ENCODE results near the gene ASXL2.
A peak's percentile ranks its signal among the peaks of the same experiment; 100 is the strongest.

The ASXL2 gene

GRCh38 chr2:25885933-25886332 is 7.6 kb upstream of the ASXL2 start:
- Histone ChIP-seq H3K79me2 (ENCODE audit: insufficient read depth, low read length) (no peaks in the 10 kb centered on the region), H3K4me3 (ENCODE audit: low read length, poor library complexity, severe bottlenecking) (no peak overlapping the region), H3K4me2 (ENCODE audit: low read depth, low read length, poor library complexity, severe bottlenecking) (no peak overlapping the region), H2AFZ (ENCODE audit: low read length) (no peak overlapping the region), H3K36me3 (ENCODE audit: insufficient read depth, low read length) (no peaks in the 10 kb centered on the region), H3K9me2 (replicated peaks; ENCODE audit: low read depth, low read length) (no peaks in the 10 kb centered on the region), H3K9ac (ENCODE audit: low read depth, low read length, poor library complexity, severe bottlenecking) (no peak overlapping the region), H3K27me3 (ENCODE audit: insufficient read depth, low read length, poor library complexity, severe bottlenecking) (no peaks in the 10 kb centered on the region), H3K9me3 (ENCODE audit: insufficient read depth, low read depth, low read length) (no peaks in the 10 kb centered on the region), H4K20me1 (ENCODE audit: insufficient read depth, low read length, poor library complexity, severe bottlenecking) (no peaks in the 10 kb centered on the region), H3F3A (ENCODE audit: low read depth) (no peaks in the 10 kb centered on the region), H3K4me1 (ENCODE audit: insufficient read depth, low read length, poor library complexity, severe bottlenecking) (peaks cover 10% of the 10 kb centered on the region)
- TF ChIP-seq CTCF (conservative IDR thresholded peaks at IDR 0.05; ENCODE audit: low read length) (no peak), EZH2phosphoT487 (IDR thresholded peaks at IDR 0.05; ENCODE audit: borderline replicate concordance) (no peak)

- Histone ChIP-seq H3K9me2 (replicated peaks; ENCODE audit: low read depth, low read length) (no peaks in the 10 kb centered on the region), H3K9me3 (ENCODE audit: insufficient read depth, low read depth, low read length) (no peaks in the 10 kb centered on the region), H3K79me2 (ENCODE audit: insufficient read depth, low read length) (peaks cover 15% of the 10 kb centered on the region), H3K36me3 (ENCODE audit: insufficient read depth, low read length) (no peaks in the 10 kb centered on the region), H3K4me2 (ENCODE audit: low read depth, low read length, poor library complexity, severe bottlenecking) (no peak overlapping the region), H4K20me1 (ENCODE audit: insufficient read depth, low read length, poor library complexity, severe bottlenecking) (peaks cover 5% of the 10 kb centered on the region), H2AFZ (ENCODE audit: low read length) (no peak overlapping the region), H3K4me1 (ENCODE audit: insufficient read depth, low read length, poor library complexity, severe bottlenecking) (peaks cover 22% of the 10 kb centered on the region), H3F3A (ENCODE audit: low read depth) (no peaks in the 10 kb centered on the region), H3K9ac (ENCODE audit: low read depth, low read length, poor library complexity, severe bottlenecking) (no peak overlapping the region), H3K27me3 (ENCODE audit: insufficient read depth, low read length, poor library complexity, severe bottlenecking) (peaks cover 6% of the 10 kb centered on the region), H3K4me3 (ENCODE audit: low read length, poor library complexity, severe bottlenecking) (no peak overlapping the region)
- TF ChIP-seq CTCF (conservative IDR thresholded peaks at IDR 0.05; ENCODE audit: low read length), result no peak
- no peak for TF ChIP-seq EZH2phosphoT487 (IDR thresholded peaks at IDR 0.05; ENCODE audit: borderline replicate concordance)
Observed at GRCh38 chr2:25881764-25882163, 3.5 kb upstream of the ASXL2 start.

- Histone ChIP-seq H3F3A (ENCODE audit: low read depth) (no peaks in the 10 kb centered on the region), H3K4me3 (ENCODE audit: low read length, poor library complexity, severe bottlenecking) (peak overlapping the region; percentile 87), H3K9me3 (ENCODE audit: insufficient read depth, low read depth, low read length) (no peaks in the 10 kb centered on the region), H3K9ac (ENCODE audit: low read depth, low read length, poor library complexity, severe bottlenecking) (peak overlapping the region; percentile 76), H3K9me2 (replicated peaks; ENCODE audit: low read depth, low read length) (no peaks in the 10 kb centered on the region), H4K20me1 (ENCODE audit: insufficient read depth, low read length, poor library complexity, severe bottlenecking) (peaks cover 27% of the 10 kb centered on the region), H3K79me2 (ENCODE audit: insufficient read depth, low read length) (peaks cover 40% of the 10 kb centered on the region), H3K36me3 (ENCODE audit: insufficient read depth, low read length) (no peaks in the 10 kb centered on the region; the same call in 1 of the 2 replicates), H3K4me2 (ENCODE audit: low read depth, low read length, poor library complexity, severe bottlenecking) (peak overlapping the region; percentile 91), H3K27me3 (ENCODE audit: insufficient read depth, low read length, poor library complexity, severe bottlenecking) (peaks cover 6% of the 10 kb centered on the region), H3K4me1 (ENCODE audit: insufficient read depth, low read length, poor library complexity, severe bottlenecking) (peaks cover 43% of the 10 kb centered on the region), H2AFZ (ENCODE audit: low read length) (peak overlapping the region; percentile 90)
- TF ChIP-seq CTCF (conservative IDR thresholded peaks at IDR 0.05; ENCODE audit: low read length) (no peak), EZH2phosphoT487 (IDR thresholded peaks at IDR 0.05; ENCODE audit: borderline replicate concordance) (no peak)
Observed at GRCh38 chr2:25879133-25879730, 945 bp upstream of the ASXL2 start.
